ENCODE results near the gene IL34.
"Not testable (repeated sequence)": the region's sequence is repeated elsewhere in the genome, so short reads cannot be mapped to it uniquely, and the experiment has no call there.

The IL34 gene

DNA sequence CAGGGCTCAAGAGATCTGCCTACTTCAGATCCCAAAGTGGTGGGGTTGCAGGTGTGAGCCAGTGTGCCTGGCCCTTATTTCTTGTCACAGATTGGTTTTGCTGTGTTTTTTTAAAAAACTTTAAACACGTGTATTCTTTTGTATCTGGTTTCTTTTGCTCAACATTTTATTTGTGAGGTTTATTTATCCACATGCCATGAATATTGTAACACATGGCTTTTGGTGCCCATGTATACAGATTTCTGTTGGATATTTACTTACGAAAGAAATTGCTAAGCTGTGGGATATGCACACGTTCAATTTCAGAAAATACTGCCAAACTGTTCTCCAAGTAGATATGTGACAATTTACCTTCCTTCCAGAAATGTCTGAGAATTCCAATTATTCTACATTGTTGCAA, 18.7 kb upstream of the IL34 start:
- no peaks in the 10 kb centered on the region for H3K27me3 ChIP-seq
- H3K4me3 ChIP-seq (ENCODE audit: low read depth, low read length), result no peak overlapping the region
- DNase-seq, result no peak
- H3K9me3 ChIP-seq, result no peaks in the 10 kb centered on the region; the same call in 1 of the 2 replicates
- H3K4me1 ChIP-seq, result no peaks in the 10 kb centered on the region
- H3K36me3 ChIP-seq, result no peaks in the 10 kb centered on the region
- TF ChIP-seq, protein P1, sequence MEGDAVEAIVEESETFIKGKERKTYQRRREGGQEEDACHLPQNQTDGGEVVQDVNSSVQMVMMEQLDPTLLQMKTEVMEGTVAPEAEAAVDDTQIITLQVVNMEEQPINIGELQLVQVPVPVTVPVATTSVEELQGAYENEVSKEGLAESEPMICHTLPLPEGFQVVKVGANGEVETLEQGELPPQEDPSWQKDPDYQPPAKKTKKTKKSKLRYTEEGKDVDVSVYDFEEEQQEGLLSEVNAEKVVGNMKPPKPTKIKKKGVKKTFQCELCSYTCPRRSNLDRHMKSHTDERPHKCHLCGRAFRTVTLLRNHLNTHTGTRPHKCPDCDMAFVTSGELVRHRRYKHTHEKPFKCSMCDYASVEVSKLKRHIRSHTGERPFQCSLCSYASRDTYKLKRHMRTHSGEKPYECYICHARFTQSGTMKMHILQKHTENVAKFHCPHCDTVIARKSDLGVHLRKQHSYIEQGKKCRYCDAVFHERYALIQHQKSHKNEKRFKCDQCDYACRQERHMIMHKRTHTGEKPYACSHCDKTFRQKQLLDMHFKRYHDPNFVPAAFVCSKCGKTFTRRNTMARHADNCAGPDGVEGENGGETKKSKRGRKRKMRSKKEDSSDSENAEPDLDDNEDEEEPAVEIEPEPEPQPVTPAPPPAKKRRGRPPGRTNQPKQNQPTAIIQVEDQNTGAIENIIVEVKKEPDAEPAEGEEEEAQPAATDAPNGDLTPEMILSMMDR (IDR thresholded peaks at IDR 0.05; ENCODE audit: low read depth, low read length), result no peak

DNA sequence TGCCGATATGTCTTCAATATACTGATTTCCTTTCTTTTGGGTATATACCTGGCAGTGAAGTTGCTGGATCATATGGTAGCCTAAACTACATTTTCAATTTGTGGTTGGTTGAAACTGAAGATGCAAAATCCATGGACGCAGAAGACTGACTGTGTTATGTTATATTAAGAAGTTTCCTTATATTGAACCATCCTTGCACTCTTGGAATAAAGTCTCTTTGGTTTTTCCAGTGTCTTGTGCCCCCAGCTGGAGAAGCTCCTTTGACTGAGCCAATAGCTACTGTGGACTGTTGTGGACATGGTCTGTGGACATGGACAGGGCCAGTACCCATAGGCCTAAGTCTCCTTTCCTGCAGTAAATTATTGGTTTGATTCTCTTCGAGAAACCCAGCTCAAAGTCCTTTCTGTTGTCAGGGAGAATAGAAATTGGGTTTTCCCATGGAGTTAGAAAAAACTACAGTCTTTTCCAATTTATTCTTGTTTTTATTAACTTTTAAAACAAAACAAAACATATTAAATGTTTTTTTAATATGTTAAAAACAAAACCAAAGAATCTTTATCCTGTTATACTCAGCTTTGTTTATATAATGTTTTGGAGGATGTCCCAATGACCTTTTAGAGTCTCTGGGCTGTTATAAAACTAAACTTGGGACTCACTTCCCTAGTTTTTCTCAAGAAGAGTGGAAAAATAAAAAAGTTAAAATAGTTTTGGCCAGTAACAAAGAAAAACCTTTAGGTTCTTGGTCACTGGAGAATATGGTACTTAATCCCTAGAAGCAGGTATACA, 15.2 kb upstream of the IL34 start:
- TF ChIP-seq, protein P1 (IDR thresholded peaks at IDR 0.05; ENCODE audit: low read depth, low read length), result no peak
- H3K27me3 ChIP-seq, result no peaks in the 10 kb centered on the region
- no peak overlapping the region for H3K4me3 ChIP-seq (ENCODE audit: low read depth, low read length)
- no peaks in the 10 kb centered on the region for H3K4me1 ChIP-seq
- no peaks in the 10 kb centered on the region; the same call in 1 of the 2 replicates for H3K9me3 ChIP-seq
- no peaks in the 10 kb centered on the region for H3K36me3 ChIP-seq
- no peak for DNase-seq

DNA sequence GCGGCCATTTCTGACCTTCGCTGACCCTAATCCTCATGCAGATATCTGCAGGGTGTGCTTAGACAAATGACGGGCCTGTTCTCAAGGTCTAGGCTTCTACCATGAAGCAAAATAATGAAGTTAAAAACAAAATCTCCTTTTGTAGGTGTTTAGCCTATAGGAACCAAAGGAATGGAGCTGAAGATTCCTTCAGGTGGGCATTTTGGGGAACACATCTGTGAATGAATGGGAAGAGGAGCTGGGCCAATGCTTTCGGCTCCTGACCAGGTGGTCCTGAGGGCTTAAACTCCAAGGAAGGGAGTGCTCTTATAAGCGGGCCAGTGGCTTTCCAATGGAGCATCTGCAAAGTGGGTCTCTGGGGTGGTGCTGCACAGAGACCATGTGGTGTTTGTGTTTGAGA, 14.1 kb upstream of the IL34 start:
- DNase-seq, result no peak
- H3K36me3 ChIP-seq, result no peaks in the 10 kb centered on the region
- H3K27me3 ChIP-seq, result no peaks in the 10 kb centered on the region
- TF ChIP-seq, protein P1 (IDR thresholded peaks at IDR 0.05; ENCODE audit: low read depth, low read length), result no peak
- no peaks in the 10 kb centered on the region; the same call in 1 of the 2 replicates for H3K9me3 ChIP-seq
- no peak overlapping the region for H3K4me3 ChIP-seq (ENCODE audit: low read depth, low read length)
- H3K4me1 ChIP-seq, result no peaks in the 10 kb centered on the region

- not testable (repeated sequence) for H3K36me3 ChIP-seq; DNase-seq; H3K9me3 ChIP-seq; H3K27me3 ChIP-seq; H3K4me3 ChIP-seq (ENCODE audit: low read depth, low read length); H3K4me1 ChIP-seq
Measured at GRCh38 chr16:70633617-70634016, 12.7 kb upstream of the IL34 start.

DNA sequence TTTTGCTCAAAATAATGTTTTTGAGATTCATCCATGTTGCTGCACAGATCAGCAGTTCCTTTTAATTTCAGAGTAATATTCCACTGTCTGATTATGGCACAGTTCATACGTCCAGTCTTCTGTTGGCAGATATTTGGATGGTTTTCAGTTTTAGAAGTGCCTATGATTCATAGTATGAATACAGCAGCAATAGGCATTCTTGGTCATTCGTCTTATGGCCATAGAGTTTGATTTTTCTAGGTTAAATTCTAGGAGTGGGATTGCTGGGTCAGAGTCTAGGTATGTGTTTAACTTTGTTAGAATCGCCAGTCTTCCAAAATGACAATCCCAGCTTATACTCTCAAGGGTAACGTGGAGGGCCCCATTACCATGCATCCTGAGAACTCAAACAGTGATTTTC, 11.5 kb upstream of the IL34 start:
- Histone ChIP-seq H3K9me3 (no peaks in the 10 kb centered on the region; the same call in 1 of the 2 replicates), H3K36me3 (no peaks in the 10 kb centered on the region), H3K27me3 (no peaks in the 10 kb centered on the region), H3K4me3 (ENCODE audit: low read depth, low read length) (no peak overlapping the region), H3K4me1 (peaks cover 5% of the 10 kb centered on the region; the same call in 1 of the 2 replicates)
- TF ChIP-seq, protein P1 (IDR thresholded peaks at IDR 0.05; ENCODE audit: low read depth, low read length), result no peak
- no peak for DNase-seq

DNA sequence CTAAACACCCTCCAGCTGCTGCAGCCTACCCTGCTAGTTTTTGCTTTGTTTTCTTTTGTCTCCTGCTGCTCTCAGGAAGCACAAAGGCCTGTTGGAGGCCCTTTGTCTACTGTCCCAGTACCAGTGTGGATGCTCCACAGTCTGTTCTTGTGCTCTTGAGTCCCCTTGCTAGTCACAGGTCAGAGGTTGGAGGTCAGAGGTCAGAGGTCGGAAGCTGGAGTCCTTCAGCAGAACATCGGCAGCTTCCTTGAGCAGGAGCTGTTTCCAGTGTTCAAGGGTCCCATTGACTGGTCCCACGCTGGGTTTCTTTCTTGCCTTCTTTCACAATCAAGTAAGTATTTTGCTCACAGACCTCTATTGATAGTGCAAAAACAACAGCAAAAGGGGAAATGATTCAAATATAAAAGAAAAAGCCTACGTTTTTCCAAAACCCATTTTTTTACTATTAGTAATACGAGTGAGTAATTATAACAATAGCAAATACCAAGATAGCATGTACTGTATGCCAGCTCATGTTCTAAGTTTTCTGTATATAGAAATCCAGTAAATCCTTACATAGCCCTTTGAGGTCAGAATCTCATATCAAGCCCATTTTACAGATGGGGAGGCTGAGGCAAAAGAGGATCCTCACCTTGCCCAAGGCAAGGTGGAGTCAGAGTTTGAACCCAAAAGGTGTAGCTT, 10.9 kb upstream of the IL34 start:
- Histone ChIP-seq H3K4me1 (peaks cover 5% of the 10 kb centered on the region; the same call in 1 of the 2 replicates), H3K27me3 (no peaks in the 10 kb centered on the region), H3K9me3 (no peaks in the 10 kb centered on the region; the same call in 1 of the 2 replicates), H3K4me3 (ENCODE audit: low read depth, low read length) (no peak overlapping the region), H3K36me3 (no peaks in the 10 kb centered on the region)
- TF ChIP-seq, protein P1 (IDR thresholded peaks at IDR 0.05; ENCODE audit: low read depth, low read length), result no peak
- DNase-seq, result no peak

Data from BE2C (cell line).